ENCODE measurements around the gene ZNF608.

- TF ChIP-seq CTCF (IDR thresholded peaks at IDR 0.05; ENCODE audit: low read depth, low read length, missing input control) (no peak), REST (IDR thresholded peaks at IDR 0.05) (no peak)
These were observed 38.4 kb downstream of the ZNF608 start for GRCh38 chr5:124708086-124708485.

All from liver (tissue), 2 donors.